OCI-LY1 (cell line): Measurements from ENCODE around the gene KRT73.

Source experiments
- H2AFZ ChIP-seq: fragments of 200-600 bp; sonication (generic), shearing (Covaris generic); 2 replicates; pipeline ENCODE4 v1.6.0; 2014; ENCODE audit warnings: antibody characterized with exemption, mild to moderate bottlenecking, low read length
- H3F3A ChIP-seq: fragments of 200-600 bp; sonication (generic), shearing (Covaris generic); 2 replicates; pipeline ENCODE4 v1.6.0; 2014; ENCODE audit warnings: mild to moderate bottlenecking, antibody characterized with exemption, low read length, moderate library complexity; ENCODE audit not compliant: insufficient read depth
- H3K27ac ChIP-seq: fragments of 200-600 bp; sonication (generic); 2 replicates; pipeline ENCODE4 v1.5.1; 2014; ENCODE audit warnings: low read length, mixed run types, mild to moderate bottlenecking, low read depth; ENCODE audit not compliant: poor library complexity, severe bottlenecking
- H3K27me3 ChIP-seq: fragments of 200-600 bp; sonication (generic); 2 replicates; pipeline ENCODE4 v1.6.0; 2014; ENCODE audit warnings: antibody characterized with exemption, mild to moderate bottlenecking, low read length, moderate library complexity; ENCODE audit not compliant: insufficient read depth
- H3K36me3 ChIP-seq: fragments of 200-600 bp; sonication (generic); 2 replicates; pipeline ENCODE4 v1.6.1; 2014; ENCODE audit warnings: mild to moderate bottlenecking, antibody characterized with exemption, low read length, moderate library complexity, mixed read lengths; ENCODE audit not compliant: insufficient read depth
- H3K4me1 ChIP-seq: fragments of 200-600 bp; sonication (generic); 2 replicates; pipeline ENCODE4 v1.5.1; 2014; ENCODE audit warnings: mild to moderate bottlenecking, low read length, moderate library complexity; ENCODE audit not compliant: insufficient read depth, severe bottlenecking
- H3K4me2 ChIP-seq: fragments of 200-600 bp; sonication (generic), shearing (Covaris generic); 2 replicates; pipeline ENCODE4 v1.6.1; 2014; ENCODE audit warnings: low read length
- H3K4me3 ChIP-seq: fragments of 200-600 bp; sonication (generic); 2 replicates; pipeline ENCODE4 v1.5.1; 2014; ENCODE audit warnings: low read length, low read depth, mild to moderate bottlenecking, mixed read lengths; ENCODE audit not compliant: poor library complexity, severe bottlenecking
- H3K79me2 ChIP-seq: fragments of 200-600 bp; shearing (Covaris generic); 2 replicates; pipeline ENCODE4 v1.6.1; 2016; ENCODE audit warnings: mixed run types, low read length, mixed read lengths; ENCODE audit not compliant: insufficient read depth
- H3K9ac ChIP-seq: fragments of 200-600 bp; sonication (generic), shearing (Covaris generic); 2 replicates; pipeline ENCODE4 v1.6.1; 2014; ENCODE audit warnings: mild to moderate bottlenecking, low read length, mixed read lengths
- H3K9me2 ChIP-seq: fragments of 200-600 bp; sonication (generic), shearing (Covaris generic); 2 replicates; pipeline ENCODE4 v1.6.1; 2014; ENCODE audit warnings: low read depth, mild to moderate bottlenecking, low read length, mixed read lengths
- H3K9me3 ChIP-seq: fragments of 200-600 bp; shearing (Covaris generic); 2 replicates; pipeline ENCODE4 v1.6.1; 2014; ENCODE audit warnings: low read length, mixed read lengths
- H4K20me1 ChIP-seq: fragments of 200-600 bp; sonication (generic), shearing (Covaris generic); 2 replicates; pipeline ENCODE4 v1.6.0; 2016; ENCODE audit warnings: mild to moderate bottlenecking, low read length; ENCODE audit not compliant: insufficient read depth
- EZH2 ChIP-seq: fragments of 200-600 bp; sonication (generic), shearing (Covaris generic); IDR thresholded peaks from 2 replicates; pipeline ENCODE4 v1.8.0; 2017; ENCODE audit warnings: borderline replicate concordance, mixed run types, mild to moderate bottlenecking, antibody characterized with exemption, low read length, moderate library complexity, mixed read lengths
- TF ChIP-seq, protein P1 (sequence below): fragments of 200-600 bp; sonication (generic), shearing (Covaris generic); IDR thresholded peaks from 2 replicates; pipeline ENCODE4 v1.5.1; 2017; ENCODE audit warnings: mild to moderate bottlenecking, antibody characterized with exemption, low read length, moderate library complexity, mixed read lengths

The KRT73 gene

DNA sequence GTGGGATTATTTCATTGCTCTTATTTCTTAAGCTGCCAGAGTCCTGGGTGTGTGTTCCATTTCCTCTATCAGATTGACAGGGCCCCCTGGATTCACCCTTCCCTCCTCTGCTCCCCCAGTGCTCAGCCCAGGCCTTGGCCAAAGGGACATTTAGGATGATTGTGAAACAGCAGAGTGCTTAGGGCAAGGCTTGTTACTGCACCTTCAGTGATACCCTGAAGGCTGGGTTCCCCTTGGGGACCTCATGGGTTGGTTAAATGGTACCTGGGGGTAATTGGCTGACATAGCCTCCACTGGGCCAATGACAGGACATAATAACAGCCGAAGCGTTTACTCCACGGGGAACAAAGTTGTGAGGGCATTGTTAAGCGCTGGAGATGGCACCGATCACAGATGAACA is 15.8 kb downstream of the KRT73 start:
- H3K4me2 ChIP-seq: no peak overlapping the region

DNA sequence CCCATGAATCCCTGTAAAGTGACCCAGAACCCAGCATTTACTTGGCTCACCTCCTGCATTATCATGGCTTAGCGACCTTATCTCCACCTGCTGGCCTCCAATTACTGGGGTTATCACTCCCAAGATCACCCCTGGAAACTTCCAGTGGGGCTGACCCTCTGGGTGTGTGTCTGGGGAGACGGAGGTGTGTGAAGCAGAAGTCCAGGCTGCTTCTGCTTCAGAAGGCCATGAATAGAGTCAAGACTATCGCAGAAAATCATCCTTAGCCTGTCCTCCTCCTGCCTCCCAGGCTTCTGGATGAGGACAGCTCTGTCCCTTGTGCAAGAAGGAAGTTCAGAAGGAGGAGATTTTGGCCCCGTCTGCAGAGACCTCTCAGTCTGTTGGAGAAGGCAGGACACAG is 16.7 kb downstream of the KRT73 start:
- TF ChIP-seq, protein P1, sequence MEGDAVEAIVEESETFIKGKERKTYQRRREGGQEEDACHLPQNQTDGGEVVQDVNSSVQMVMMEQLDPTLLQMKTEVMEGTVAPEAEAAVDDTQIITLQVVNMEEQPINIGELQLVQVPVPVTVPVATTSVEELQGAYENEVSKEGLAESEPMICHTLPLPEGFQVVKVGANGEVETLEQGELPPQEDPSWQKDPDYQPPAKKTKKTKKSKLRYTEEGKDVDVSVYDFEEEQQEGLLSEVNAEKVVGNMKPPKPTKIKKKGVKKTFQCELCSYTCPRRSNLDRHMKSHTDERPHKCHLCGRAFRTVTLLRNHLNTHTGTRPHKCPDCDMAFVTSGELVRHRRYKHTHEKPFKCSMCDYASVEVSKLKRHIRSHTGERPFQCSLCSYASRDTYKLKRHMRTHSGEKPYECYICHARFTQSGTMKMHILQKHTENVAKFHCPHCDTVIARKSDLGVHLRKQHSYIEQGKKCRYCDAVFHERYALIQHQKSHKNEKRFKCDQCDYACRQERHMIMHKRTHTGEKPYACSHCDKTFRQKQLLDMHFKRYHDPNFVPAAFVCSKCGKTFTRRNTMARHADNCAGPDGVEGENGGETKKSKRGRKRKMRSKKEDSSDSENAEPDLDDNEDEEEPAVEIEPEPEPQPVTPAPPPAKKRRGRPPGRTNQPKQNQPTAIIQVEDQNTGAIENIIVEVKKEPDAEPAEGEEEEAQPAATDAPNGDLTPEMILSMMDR: no peak
- no peak for TF ChIP-seq EZH2

More for the DNA sequence above, 15.8 kb downstream of the KRT73 start:
- Histone ChIP-seq H4K20me1 (no peaks in the 10 kb centered on the region), H3K79me2 (no peaks in the 10 kb centered on the region), H3K36me3 (no peaks in the 10 kb centered on the region), H3K27me3 (0 out of 2 replicates have a peak, but pooled peaks cover 3% of the 10 kb centered on the region), H3K27ac (no peak overlapping the region), H3K4me3 (no peak overlapping the region), H3K9ac (no peak overlapping the region), H3K9me3 (no peaks in the 10 kb centered on the region), H2AFZ (no peak overlapping the region), H3F3A (no peaks in the 10 kb centered on the region), H3K9me2 (no peaks in the 10 kb centered on the region), H3K4me1 (no peaks in the 10 kb centered on the region)
- TF ChIP-seq, protein P1: no peak
- no peak for TF ChIP-seq EZH2

DNA sequence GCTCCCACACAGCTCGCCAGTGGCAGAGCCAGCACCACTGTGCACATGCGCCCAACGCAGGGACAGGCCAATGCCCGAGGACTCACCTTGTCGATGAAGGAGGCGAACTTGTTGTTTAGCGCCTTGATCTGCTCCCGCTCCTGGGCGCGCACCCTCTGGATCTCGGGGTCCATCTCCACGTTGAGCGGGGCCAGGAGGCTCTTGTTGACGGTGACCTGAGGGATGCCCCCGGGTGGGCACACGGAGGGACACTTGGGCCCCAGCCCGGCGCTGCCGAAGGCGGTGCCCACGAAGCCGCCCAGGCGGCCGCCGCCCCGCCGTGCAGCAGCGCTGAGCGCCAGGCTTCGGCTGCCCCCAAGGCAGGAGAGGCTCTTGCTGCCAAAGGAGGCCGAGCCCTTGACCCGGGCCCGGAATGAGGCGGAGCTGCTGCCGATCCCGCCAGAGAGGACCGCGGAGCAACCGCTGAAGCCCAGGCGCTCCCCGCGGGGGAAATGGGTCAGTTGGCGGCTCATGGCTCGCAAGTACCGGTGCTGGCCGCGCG is 17.3 kb downstream of the KRT73 start, which contains the start of gene KRT72:
TSS of gene KRT72 (minus strand) at position 523 of the 541 bp plus-strand sequence. CDS start at position 512, 11 bp downstream.
- Histone ChIP-seq H4K20me1 (no peaks in the 10 kb centered on the region), H3K27me3 (0 out of 2 replicates have a peak, but pooled peaks cover 3% of the 10 kb centered on the region), H3F3A (no peaks in the 10 kb centered on the region), H3K4me2 (no peak within 1 kb of the TSS), H3K9me2 (no peaks in the 10 kb centered on the region), H3K79me2 (no peaks in the 10 kb centered on the region), H3K36me3 (no peaks in the 10 kb centered on the region), H3K27ac (no peak within 1 kb of the TSS), H3K4me1 (no peaks in the 10 kb centered on the region), H3K9ac (no peak within 1 kb of the TSS), H3K4me3 (no peak within 1 kb of the TSS), H3K9me3 (no peaks in the 10 kb centered on the region), H2AFZ (no peak within 1 kb of the TSS)
- TF ChIP-seq, protein P1: no peak
- no peak for TF ChIP-seq EZH2

More for the DNA sequence above, 16.7 kb downstream of the KRT73 start:
- no peak overlapping the region for H3K4me3 ChIP-seq
- H3K79me2 ChIP-seq: no peaks in the 10 kb centered on the region
- no peaks in the 10 kb centered on the region for H3F3A ChIP-seq
- 0 out of 2 replicates have a peak, but pooled peaks cover 3% of the 10 kb centered on the region for H3K27me3 ChIP-seq
- no peaks in the 10 kb centered on the region for H3K9me3 ChIP-seq
- H3K9me2 ChIP-seq: no peaks in the 10 kb centered on the region
- no peak overlapping the region for H3K27ac ChIP-seq
- no peaks in the 10 kb centered on the region for H3K4me1 ChIP-seq
- H3K9ac ChIP-seq: no peak overlapping the region
- H3K36me3 ChIP-seq: no peaks in the 10 kb centered on the region
- no peak overlapping the region for H2AFZ ChIP-seq
- no peak overlapping the region for H3K4me2 ChIP-seq
- no peaks in the 10 kb centered on the region for H4K20me1 ChIP-seq
